HG03575 (cell line): Measurements from ENCODE around the gene ZNF511.

Experiments used
- ATAC-seq: cut with Tn5 transposase; IDR thresholded peaks from one replicate; pipeline ENCODE4 v1.9.1; 2021; ENCODE audit not compliant: unreplicated experiment, insufficient number of reproducible peaks, low FRiP score; ENCODE audit errors: extremely low read depth

ZNF511 gene

DNA sequence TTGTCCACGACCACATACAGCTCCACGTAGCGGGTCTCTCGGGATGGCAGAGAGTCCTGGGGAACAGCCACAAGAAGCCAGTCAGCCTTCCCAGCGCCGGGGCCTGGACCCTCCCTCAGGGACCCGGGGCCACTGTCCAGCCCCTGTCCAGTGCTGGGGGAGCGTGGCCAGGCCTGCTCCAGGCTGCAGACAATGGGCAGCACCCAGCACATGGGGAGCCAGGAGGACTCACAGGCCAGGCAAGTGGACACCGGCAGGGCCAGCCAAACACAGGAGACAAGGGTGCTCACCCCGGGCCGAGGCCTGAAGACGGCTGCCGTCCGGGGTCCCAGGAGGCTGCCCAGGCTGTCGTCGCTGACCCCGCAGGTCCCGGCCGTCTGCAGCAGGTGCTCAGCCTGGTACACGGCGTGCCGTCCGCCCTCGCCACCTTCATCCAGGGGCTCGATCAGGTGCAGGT lies 35.7 kb upstream of the ZNF511 start:
- no peak for ATAC-seq

DNA sequence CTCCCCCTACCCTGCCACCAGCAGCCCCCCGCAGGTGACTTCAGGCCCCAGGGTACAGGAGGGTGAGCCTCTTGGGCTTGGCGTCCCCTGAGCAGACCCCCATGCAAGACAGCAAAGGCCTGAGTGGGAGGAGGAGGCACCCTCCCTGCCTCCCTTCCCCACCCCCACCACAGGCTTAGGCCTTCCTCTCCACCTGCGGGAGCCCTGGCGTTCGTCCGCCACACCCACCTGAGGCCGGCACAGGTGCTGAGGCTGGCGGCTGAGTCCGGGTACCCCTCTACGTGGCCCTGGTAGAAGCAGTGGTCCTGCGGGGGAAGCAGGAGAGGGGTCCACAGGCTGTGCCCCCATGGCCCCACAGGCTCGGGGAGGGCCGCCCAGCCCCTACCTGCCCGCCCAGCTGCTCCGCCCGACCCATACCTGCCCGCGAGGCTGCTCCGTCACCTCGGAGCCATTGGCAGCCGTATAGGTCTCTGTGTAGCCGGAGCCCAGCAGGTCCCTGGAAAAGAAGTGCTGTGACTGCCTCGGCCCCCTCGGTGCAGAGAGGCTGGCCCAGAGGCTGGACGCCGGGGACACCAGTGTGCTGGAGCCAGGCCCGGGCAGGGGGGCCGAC lies 35.1 kb upstream of the ZNF511 start:
- no peak for ATAC-seq

- ATAC-seq = no peak
Measured at GRCh38 chr10:133274751-133275683, 33.7 kb upstream of the ZNF511 start.

- ATAC-seq = no peak
Measured at GRCh38 chr10:133275684-133276092, 33.0 kb upstream of the ZNF511 start.

DNA sequence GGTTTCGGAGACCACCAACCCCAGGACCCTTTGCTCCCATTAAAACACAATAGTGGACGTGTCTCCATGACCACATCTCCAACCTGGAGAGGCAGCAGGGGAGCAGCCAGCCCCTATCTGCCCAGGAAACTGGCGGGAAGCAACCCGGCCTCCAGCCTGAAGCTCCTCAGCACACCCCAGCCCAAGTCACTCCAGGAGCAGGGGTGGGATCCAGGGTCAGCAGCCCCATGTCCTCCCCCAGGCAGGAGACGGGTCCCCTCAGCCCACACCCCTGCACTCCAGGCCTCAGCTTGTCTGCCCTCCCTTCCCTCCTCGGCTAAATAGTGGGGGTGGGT lies 32.6 kb upstream of the ZNF511 start:
- ATAC-seq = no peak

DNA sequence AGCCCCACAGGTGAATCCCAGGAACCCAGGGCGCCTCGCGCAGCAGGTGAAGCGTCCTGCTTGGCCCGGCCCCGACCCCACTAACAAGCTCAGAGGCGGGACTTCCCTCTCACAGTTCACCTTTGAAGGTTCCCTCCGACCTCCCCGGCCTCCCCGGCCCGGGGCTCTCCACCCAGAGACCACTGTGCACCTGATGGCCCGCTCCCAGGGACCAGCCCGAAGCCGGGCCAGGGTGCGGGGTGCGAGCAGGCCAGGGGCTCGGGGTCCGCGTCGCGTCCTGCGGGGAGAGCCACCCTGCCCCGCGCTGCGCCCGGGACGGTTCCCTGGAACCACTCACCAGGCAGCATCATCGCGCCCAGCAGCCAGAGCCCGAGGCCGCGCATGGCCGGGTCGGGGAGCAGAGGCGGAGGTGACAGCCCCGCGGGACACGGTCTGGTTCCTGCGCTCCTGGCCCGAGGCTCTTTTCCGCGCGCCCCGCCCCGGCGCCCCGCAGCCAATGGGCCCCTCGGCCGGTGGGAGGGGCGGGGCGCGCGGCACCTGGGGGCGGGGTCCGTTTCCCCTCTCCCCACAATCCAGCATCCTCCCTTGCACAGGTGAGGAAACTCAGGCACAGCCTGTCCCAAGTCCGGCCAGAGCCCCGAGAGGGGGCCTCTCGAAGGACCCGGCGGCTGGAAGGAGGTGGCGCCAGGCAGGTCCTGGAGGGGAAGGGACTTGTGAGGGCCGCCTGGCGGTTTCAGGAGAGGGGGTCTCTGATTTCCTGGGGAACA lies 32.1 kb upstream of the ZNF511 start, which contains the start of gene ADAM8:
Gene ADAM8, minus strand, starts transcription at position 434 of the 767 bp plus-strand sequence. Its CDS starts 51 bp downstream, at position 383.
- ATAC-seq = no peak

GRCh38 chr10:133277277-133277992 lies 31.3 kb upstream of the ZNF511 start:
- no peak for ATAC-seq

DNA sequence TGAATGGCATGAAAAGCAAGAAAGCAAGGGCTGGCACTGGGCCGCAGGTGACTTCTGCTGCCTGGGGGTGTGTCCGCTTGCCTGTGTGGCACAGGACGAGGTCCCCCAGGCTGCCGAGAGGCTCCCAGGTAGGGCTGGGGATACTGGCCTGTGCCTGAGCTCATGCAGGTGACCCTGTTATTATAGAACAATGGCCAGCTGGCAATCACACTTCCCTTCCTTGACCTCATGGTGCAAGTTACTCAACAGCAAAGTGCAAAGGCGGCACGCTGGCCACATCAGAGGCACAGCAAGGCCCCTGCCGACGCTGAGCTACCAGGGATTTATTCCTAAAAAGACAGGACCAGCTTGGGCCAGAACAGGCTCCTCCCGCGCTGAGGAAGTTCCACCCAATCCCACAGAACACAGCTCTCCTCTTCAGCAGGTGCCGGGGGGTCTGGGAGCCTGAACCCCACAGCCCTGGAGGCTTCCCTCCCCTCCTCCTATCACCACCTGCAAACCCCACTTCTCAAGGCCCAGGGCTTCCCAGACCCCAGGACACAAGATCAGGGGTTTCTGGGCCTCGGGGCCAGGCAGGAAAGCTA lies 30.6 kb upstream of the ZNF511 start:
- no peak for ATAC-seq

GRCh38 chr10:133278577-133279265 lies 30.0 kb upstream of the ZNF511 start:
- no peak for ATAC-seq

DNA sequence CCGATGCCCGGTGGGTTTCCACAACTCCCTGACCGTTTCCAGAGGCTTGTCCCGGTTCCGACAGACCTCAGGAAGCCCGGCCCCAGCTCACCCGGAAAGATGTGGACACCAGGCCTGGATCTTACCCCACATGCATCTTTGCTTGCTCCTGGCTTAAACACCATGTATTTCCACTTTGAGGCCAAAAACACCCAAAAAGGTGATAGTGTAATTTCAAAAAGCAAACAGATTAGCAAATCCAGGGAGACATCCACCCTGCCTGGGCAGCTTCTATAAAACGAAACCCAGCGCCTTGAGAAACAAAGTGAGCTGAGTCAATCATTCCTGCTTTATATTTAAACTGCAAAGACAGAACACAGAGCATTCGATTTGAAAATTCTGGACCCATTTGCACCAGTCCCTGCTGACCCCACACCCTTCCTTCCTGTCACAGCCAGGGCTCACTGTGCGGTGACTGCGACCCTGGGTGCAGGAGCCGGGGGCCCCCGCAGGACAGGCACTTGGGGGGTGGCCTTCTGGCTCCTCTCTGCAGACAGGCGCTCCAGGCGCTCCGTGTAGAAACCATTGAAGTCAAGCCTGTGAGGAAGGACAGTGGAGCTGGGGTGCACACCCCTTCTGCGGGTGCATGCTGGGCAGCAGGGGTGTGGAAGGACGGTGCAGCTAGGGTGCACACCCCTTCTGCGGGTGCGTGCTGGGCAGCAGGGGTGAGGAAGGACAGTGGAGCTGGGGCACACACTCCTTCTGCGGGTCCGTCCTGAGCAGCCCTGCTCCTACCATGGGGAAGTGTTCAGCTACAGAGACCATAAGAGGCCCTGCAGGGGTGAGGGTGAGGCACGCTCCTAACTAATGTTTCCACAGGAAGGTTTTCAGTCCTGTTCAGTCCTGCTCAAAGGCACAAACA lies 29.1 kb upstream of the ZNF511 start:
- no peak for ATAC-seq

- ATAC-seq = no peak
Measured at GRCh38 chr10:133280391-133281059, 28.2 kb upstream of the ZNF511 start.

GRCh38 chr10:133281084-133281483 lies 27.6 kb upstream of the ZNF511 start:
- ATAC-seq = no peak

GRCh38 chr10:133281628-133282372 lies 26.9 kb upstream of the ZNF511 start:
- ATAC-seq = no peak

GRCh38 chr10:133282846-133283390 lies 25.8 kb upstream of the ZNF511 start:
- no peak for ATAC-seq

DNA sequence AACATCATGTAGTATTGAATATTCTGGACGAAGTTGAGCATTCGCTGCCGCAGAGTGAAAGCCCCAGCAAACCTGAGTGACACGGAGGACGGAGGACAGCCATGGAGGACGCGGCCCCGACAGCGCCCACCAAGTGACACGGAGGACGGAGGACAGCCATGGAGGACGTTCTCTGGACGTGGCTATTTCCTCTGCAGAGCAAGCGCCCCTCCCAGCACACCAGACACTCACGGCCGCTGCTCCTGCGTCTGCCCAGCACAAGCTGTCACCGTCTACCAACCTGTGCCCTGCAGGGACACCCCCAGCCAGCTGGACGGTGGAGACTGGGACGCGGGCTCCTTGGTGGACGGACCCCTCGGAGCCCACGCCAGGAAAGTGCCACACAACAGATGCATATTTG lies 24.8 kb upstream of the ZNF511 start:
- no peak for ATAC-seq

DNA sequence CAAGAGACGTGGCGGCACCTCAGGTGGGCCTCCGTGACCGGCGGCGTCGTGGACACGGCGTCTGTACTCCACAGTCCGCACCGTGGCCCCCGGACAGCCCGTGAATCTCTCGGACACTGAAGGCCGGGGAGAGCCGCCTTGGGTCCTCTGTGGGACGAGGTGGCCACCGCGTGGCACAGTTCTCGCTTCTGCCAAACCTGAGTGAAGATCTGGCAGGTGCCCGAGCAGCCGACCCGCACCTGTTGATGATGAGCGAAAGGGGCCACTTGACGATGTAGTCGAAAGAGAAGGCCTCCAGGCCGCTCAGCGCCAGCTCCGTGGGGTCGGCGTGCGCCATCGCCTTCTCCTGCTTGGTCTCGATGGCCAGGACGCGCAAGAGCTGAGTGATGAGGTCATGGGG lies 23.5 kb upstream of the ZNF511 start:
- ATAC-seq = no peak
